SU-DHL-6 (cell line): ENCODE data around the gene SPATA9.

Source experiments
- H2AFZ ChIP-seq: fragments of 200-600 bp; sonication (generic); 2 replicates; pipeline ENCODE4 v1.6.1; 2014; ENCODE audit warnings: low read depth, mild to moderate bottlenecking, moderate library complexity, mixed read lengths, antibody characterized with exemption, low read length; ENCODE audit not compliant: severe bottlenecking
- H3F3A ChIP-seq: fragments of 200-600 bp; shearing (Covaris generic); 2 replicates; pipeline ENCODE4 v1.6.0; 2016; ENCODE audit warnings: antibody characterized with exemption, mild to moderate bottlenecking; ENCODE audit not compliant: insufficient read depth
- H3K27ac ChIP-seq: fragments of 200-600 bp; sonication (generic); 2 replicates; pipeline ENCODE4 v1.5.1; 2016; ENCODE audit warnings: low read depth, mild to moderate bottlenecking, low read length, moderate library complexity, mixed read lengths
- H3K27me3 ChIP-seq: fragments of 200-600 bp; sonication (generic), shearing (Covaris generic); 2 replicates; pipeline ENCODE4 v1.6.0; 2014; ENCODE audit warnings: mild to moderate bottlenecking, low read length
- H3K36me3 ChIP-seq: fragments of 200-600 bp; sonication (generic); 2 replicates; pipeline ENCODE4 v1.6.1; 2014; ENCODE audit warnings: mild to moderate bottlenecking, low read length, mixed read lengths
- H3K4me2 ChIP-seq: fragments of 300-600, 200-600 bp; shearing (Covaris generic), sonication (generic); 2 replicates; pipeline ENCODE4 v1.6.0; 2014; ENCODE audit warnings: low read length, low read depth, mild to moderate bottlenecking; ENCODE audit not compliant: poor library complexity, severe bottlenecking
- H3K4me3 ChIP-seq: fragments of 200-600 bp; sonication (generic); 2 replicates; pipeline ENCODE4 v1.5.1; 2014; ENCODE audit warnings: antibody characterized with exemption, low read length, mild to moderate bottlenecking, mixed read lengths; ENCODE audit not compliant: insufficient read depth, poor library complexity, severe bottlenecking
- H3K79me2 ChIP-seq: fragments of 200-600 bp; sonication (generic); 2 replicates; pipeline ENCODE4 v1.6.1; 2014; ENCODE audit warnings: mild to moderate bottlenecking, low read length, moderate library complexity; ENCODE audit not compliant: insufficient read depth
- H3K9ac ChIP-seq: fragments of 200-600 bp; sonication (generic); 2 replicates; pipeline ENCODE4 v1.7.0; 2014; ENCODE audit warnings: mild to moderate bottlenecking, low read length
- H3K9me2 ChIP-seq: fragments of 200-600 bp; sonication (generic); replicated peaks from 2 replicates; pipeline ENCODE4 v1.6.1; 2014; ENCODE audit warnings: low read length; ENCODE audit not compliant: insufficient read depth
- H3K9me3 ChIP-seq: fragments of 200-600 bp; sonication (generic); 2 replicates; pipeline ENCODE4 v1.6.1; 2014; ENCODE audit warnings: low read length, mixed read lengths; ENCODE audit not compliant: insufficient read depth
- H4K20me1 ChIP-seq: fragments of 200-600 bp; sonication (generic); 2 replicates; pipeline ENCODE4 v1.6.1; 2014; ENCODE audit warnings: low read depth, mild to moderate bottlenecking, antibody characterized with exemption, low read length, moderate library complexity, mixed read lengths
- CTCF ChIP-seq: fragments of 200-600 bp; sonication (generic); IDR thresholded peaks from one replicate; pipeline ENCODE4 v1.5.1; 2017; ENCODE audit warnings: antibody characterized with exemption, mild to moderate bottlenecking, low read length, moderate library complexity; ENCODE audit not compliant: insufficient read depth, poor library complexity, severe bottlenecking
- EZH2phosphoT487 ChIP-seq: fragments of 200-600 bp; sonication (generic), shearing (Covaris generic); conservative IDR thresholded peaks from 2 replicates; pipeline ENCODE4 v1.6.1; 2018; ENCODE audit warnings: mild to moderate bottlenecking, antibody characterized with exemption, low read length, moderate library complexity, mixed read lengths

Gene SPATA9

GRCh38 chr5:95730011-95730700 is 47.4 kb upstream of the SPATA9 start:
- Histone ChIP-seq H3K4me2 (peak overlapping the region; percentile 47), H3F3A (no peaks in the 10 kb centered on the region), H3K27me3 (no peaks in the 10 kb centered on the region), H3K9me3 (no peaks in the 10 kb centered on the region), H2AFZ (no peak overlapping the region), H4K20me1 (no peaks in the 10 kb centered on the region), H3K36me3 (no peaks in the 10 kb centered on the region), H3K9ac (no peak overlapping the region), H3K79me2 (no peaks in the 10 kb centered on the region), H3K27ac (no peak overlapping the region), H3K4me3 (no peak overlapping the region), H3K9me2 (no peaks in the 10 kb centered on the region)
- TF ChIP-seq EZH2phosphoT487 (no peak), CTCF (no peak)

GRCh38 chr5:95729115-95730010 is 46.6 kb upstream of the SPATA9 start:
- H3K36me3 ChIP-seq, result no peaks in the 10 kb centered on the region
- no peaks in the 10 kb centered on the region for H4K20me1 ChIP-seq
- TF ChIP-seq EZH2phosphoT487 (no peak), CTCF (no peak)
- no peak overlapping the region for H3K4me2 ChIP-seq
- no peaks in the 10 kb centered on the region for H3F3A ChIP-seq
- H3K4me3 ChIP-seq, result no peak overlapping the region
- no peak overlapping the region for H2AFZ ChIP-seq
- no peak overlapping the region for H3K27ac ChIP-seq
- H3K9me3 ChIP-seq, result no peaks in the 10 kb centered on the region
- H3K79me2 ChIP-seq, result no peaks in the 10 kb centered on the region
- H3K9ac ChIP-seq, result no peak overlapping the region
- H3K9me2 ChIP-seq, result no peaks in the 10 kb centered on the region
- H3K27me3 ChIP-seq, result no peaks in the 10 kb centered on the region

GRCh38 chr5:95728494-95729114 is 45.8 kb upstream of the SPATA9 start:
- H3K4me2 ChIP-seq, result no peak overlapping the region
- H3K9me2 ChIP-seq, result no peaks in the 10 kb centered on the region
- H3K79me2 ChIP-seq, result no peaks in the 10 kb centered on the region
- H3K9ac ChIP-seq, result no peak overlapping the region
- no peak overlapping the region for H3K27ac ChIP-seq
- H3K9me3 ChIP-seq, result no peaks in the 10 kb centered on the region
- H3F3A ChIP-seq, result no peaks in the 10 kb centered on the region
- H3K4me3 ChIP-seq, result no peak overlapping the region
- no peaks in the 10 kb centered on the region for H3K36me3 ChIP-seq
- TF ChIP-seq CTCF (no peak), EZH2phosphoT487 (no peak)
- H2AFZ ChIP-seq, result no peak overlapping the region
- no peaks in the 10 kb centered on the region for H4K20me1 ChIP-seq
- no peaks in the 10 kb centered on the region for H3K27me3 ChIP-seq
